ENCODE measurements around the gene PPP1R9B. TPM values are rescaled to one million over a fixed set of nuclear protein-coding genes. Genes with fewer than 3 reads are reported as not detected.

PPP1R9B gene
- total RNA-seq, 1 experiment from 2014 or later, result 16.3 TPM

DNA sequence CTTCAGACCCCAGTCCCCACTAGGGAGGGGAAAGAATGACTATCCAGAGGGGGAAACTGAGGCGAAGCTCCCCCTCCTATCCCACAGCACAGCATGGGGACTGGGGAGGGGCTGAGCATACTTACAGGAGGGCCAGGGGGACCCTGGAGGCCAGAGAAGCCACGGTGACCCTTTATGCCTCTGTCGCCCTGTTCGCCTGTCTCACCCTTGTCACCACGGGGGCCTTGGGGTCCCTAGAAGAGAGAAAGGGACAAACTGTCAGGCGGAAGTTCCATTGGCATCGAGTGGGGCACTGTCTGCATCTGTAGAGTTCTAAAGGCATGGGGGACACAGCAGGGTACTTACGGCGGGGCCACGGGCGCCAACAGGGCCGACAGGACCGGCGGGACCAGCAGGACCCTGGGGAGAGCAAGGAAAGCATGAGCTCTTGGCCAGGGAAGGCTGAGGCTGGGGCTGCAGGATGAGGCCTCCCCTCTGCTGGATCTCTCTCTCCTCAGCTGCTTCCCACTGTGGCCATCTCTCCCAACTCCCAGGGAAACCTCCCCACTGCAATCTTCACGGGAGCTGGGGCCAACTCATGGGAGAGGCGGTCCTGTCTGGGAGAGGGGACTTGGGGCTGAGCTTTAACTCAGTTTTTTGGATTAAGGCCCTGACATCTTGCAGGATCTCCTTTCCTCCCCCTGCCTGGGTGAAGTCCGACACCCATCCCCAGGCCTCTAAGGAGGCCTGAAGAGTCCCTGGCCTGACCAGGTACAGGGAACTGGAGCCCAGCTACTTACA is 37.5 kb upstream of the PPP1R9B start:
- no peak for DNase-seq (ENCODE audit: low spot score)

- DNase-seq (ENCODE audit: low spot score), result no peak
Observed at GRCh38 chr17:50187394-50187725, 36.9 kb upstream of the PPP1R9B start.

- no peak for DNase-seq (ENCODE audit: low spot score)
Observed at GRCh38 chr17:50186661-50187393, 36.4 kb upstream of the PPP1R9B start.

GRCh38 chr17:50185631-50186471 is 35.4 kb upstream of the PPP1R9B start:
- DNase-seq (ENCODE audit: low spot score), result no peak

- no peak for DNase-seq (ENCODE audit: low spot score)
Observed at GRCh38 chr17:50184611-50185398, 34.3 kb upstream of the PPP1R9B start.

- DNase-seq (ENCODE audit: low spot score), result no peak
Observed at GRCh38 chr17:50184064-50184463, 33.6 kb upstream of the PPP1R9B start.

GRCh38 chr17:50183421-50183994 is 33.0 kb upstream of the PPP1R9B start:
- no peak for DNase-seq (ENCODE audit: low spot score)

GRCh38 chr17:50182783-50183420 is 32.4 kb upstream of the PPP1R9B start:
- DNase-seq (ENCODE audit: low spot score), result no peak

- DNase-seq (ENCODE audit: low spot score), result no peak
Observed at GRCh38 chr17:50181591-50182560, 31.4 kb upstream of the PPP1R9B start.

DNA sequence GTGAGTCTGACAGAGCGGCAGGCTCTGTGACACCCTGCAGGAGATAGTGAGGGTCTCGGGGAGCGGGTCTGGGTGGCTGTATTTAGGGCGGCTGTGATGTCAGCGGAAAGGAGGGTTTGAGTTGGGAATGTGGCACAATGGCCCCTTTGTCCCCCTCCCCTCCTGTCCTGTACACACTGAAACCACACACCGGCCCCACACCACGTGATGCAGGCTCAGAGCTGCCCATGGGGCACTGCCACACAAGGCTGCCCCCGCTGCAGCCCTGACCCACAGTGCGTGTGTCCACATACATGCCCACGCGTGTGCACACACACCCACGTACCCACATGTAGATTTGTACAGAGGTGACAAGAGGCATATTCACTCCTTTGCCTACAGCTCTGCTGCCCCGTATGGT is 30.7 kb upstream of the PPP1R9B start:
- no peak for DNase-seq (ENCODE audit: low spot score)

GRCh38 chr17:50180620-50181019 is 30.1 kb upstream of the PPP1R9B start:
- DNase-seq (ENCODE audit: low spot score), result no peak

DNA sequence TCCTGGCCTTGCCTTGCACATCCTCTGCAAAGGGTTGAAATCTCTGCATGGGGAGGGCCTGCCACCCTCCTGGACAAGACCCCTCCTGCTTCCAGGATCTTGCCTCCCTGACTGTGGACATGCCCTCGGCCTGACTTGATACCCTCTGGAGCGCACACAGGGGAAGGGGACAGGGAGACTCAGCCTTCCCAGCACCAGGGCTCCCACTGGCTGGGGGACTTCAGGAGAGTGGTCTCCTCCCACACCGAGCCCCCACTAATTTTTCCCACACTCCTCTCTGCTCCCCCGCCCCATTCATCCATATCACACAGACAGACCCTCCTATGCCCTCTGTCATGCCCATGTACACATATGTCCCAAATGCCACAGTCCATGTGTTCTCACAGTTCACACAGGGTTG is 29.6 kb upstream of the PPP1R9B start:
- DNase-seq (ENCODE audit: low spot score), result no peak

- DNase-seq (ENCODE audit: low spot score), result peak; percentile 100
Observed at GRCh38 chr17:50177983-50178834, 27.7 kb upstream of the PPP1R9B start.

DNA sequence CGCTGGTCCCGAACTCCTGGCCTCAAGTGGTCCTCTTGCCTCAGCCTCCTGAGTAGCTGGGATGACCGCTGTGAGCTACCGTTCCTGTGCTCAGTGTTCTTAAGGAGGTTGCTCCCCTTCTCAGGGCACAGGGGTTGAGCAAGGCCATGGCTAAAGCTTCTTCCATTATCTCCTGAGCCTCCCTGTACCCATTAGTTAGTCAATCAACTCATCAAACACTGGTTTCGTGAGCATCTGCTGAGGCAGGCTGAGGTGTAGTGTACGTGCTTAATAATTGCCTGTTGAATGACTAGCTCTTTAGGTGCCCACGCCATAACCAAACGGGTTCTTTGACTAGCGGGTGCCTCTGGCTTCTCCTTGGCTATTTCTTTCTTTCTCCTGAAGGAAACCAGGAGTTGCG is 27.0 kb upstream of the PPP1R9B start:
- no peak for DNase-seq (ENCODE audit: low spot score)

GRCh38 chr17:50176559-50177357 is 26.3 kb upstream of the PPP1R9B start:
- DNase-seq (ENCODE audit: low spot score), result no peak

- DNase-seq (ENCODE audit: low spot score), result no peak
Observed at GRCh38 chr17:50175035-50175807, 24.7 kb upstream of the PPP1R9B start.

GRCh38 chr17:50174444-50174843 is 24.0 kb upstream of the PPP1R9B start:
- DNase-seq (ENCODE audit: low spot score), result no peak

Measured in H4 (cell line).